Smooth muscle cell (in vitro differentiated cells): ENCODE results near the gene RPRD1B. TPM values are rescaled to one million over a fixed set of nuclear protein-coding genes. Genes with fewer than 3 reads are reported as not detected.

ENCODE experiments used
- DNase-seq: peaks from one replicate; lab custom pipeline; 2025; ENCODE audit not compliant: unreplicated experiment; lab: John Stamatoyannopoulos, UW
- H2AFZ ChIP-seq: fragments of 200-600 bp; sonication (generic); 2 replicates; pipeline ENCODE4 v1.6.0; 2016; ENCODE audit warnings: antibody characterized with exemption, low read depth, mild to moderate bottlenecking
- H3F3A ChIP-seq: fragments of 200-600 bp; sonication (generic); 2 replicates; pipeline ENCODE4 v1.6.0; 2017; ENCODE audit warnings: antibody characterized with exemption, low read depth
- H3K27ac ChIP-seq: fragments of 200-600 bp; sonication (generic); 2 replicates; pipeline ENCODE4 v1.5.1; 2016; ENCODE audit warnings: low read depth, mild to moderate bottlenecking
- H3K27me3 ChIP-seq: fragments of 200-600 bp; sonication (generic); 2 replicates; pipeline ENCODE4 v1.6.1; 2016; ENCODE audit warnings: low read depth, mild to moderate bottlenecking
- H3K36me3 ChIP-seq: fragments of 200-600 bp; sonication (generic); 2 replicates; pipeline ENCODE4 v1.5.1; 2016; ENCODE audit warnings: low read depth
- H3K4me1 ChIP-seq: fragments of 200-600 bp; sonication (generic); 2 replicates; pipeline ENCODE4 v1.5.1; 2016; ENCODE audit warnings: low read depth
- H3K4me2 ChIP-seq: fragments of 200-600 bp; sonication (generic); 2 replicates; pipeline ENCODE4 v1.6.0; 2016; ENCODE audit warnings: mild to moderate bottlenecking
- H3K4me3 ChIP-seq: fragments of 200-600 bp; sonication (generic); 2 replicates; pipeline ENCODE4 v1.5.1; 2016; ENCODE audit warnings: mild to moderate bottlenecking
- H3K79me2 ChIP-seq: fragments of 200-600 bp; sonication (generic); 2 replicates; pipeline ENCODE4 v1.6.0; 2016; ENCODE audit warnings: low read depth, mild to moderate bottlenecking
- H3K9ac ChIP-seq: fragments of 200-600 bp; sonication (generic); 2 replicates; pipeline ENCODE4 v1.6.0; 2016; ENCODE audit warnings: low read depth
- H3K9me3 ChIP-seq: fragments of 200-600 bp; sonication (generic); replicated peaks from 2 replicates; pipeline ENCODE4 v1.5.1; 2016; ENCODE audit warnings: low read depth
- H4K20me1 ChIP-seq: fragments of 200-600 bp; sonication (generic); 2 replicates; pipeline ENCODE4 v1.6.0; 2016; ENCODE audit warnings: low read depth
- WGBS: methylation state at CpG from one replicate; pipeline ENCODE4 v1.1.7; 2016; ENCODE audit warnings: low lambda C conversion rate; 5-methylcytosine and 5-hydroxymethylcytosine counted together
- polyA plus RNA-seq: library from polyadenylated mRNA; unstranded; fragments of >200 nt; fragmentation: Nextera tagmentation; extraction: Ambion mirVana; gene quantifications from 2 replicates; pipeline ENCODE4 v1.2.1, GENCODE V29; 2016
- total RNA-seq: library from RNA; depleted of rRNA; stranded (reverse); fragments of >200 nt; gene quantifications from 2 replicates; pipeline ENCODE4 v1.2.3, GENCODE V29; 2014
- TF ChIP-seq, protein P1 (sequence below): fragments of 200-600 bp; sonication (generic); IDR thresholded peaks from 2 replicates; pipeline ENCODE4 v1.5.1; 2017; ENCODE audit warnings: borderline replicate concordance, mild to moderate bottlenecking, antibody characterized with exemption; ENCODE audit not compliant: insufficient read depth, poor library complexity, severe bottlenecking

Gene RPRD1B
- total and polyA plus RNA-seq, 2 experiments from 2014 or later = 13.5 to 59.1 TPM

DNA sequence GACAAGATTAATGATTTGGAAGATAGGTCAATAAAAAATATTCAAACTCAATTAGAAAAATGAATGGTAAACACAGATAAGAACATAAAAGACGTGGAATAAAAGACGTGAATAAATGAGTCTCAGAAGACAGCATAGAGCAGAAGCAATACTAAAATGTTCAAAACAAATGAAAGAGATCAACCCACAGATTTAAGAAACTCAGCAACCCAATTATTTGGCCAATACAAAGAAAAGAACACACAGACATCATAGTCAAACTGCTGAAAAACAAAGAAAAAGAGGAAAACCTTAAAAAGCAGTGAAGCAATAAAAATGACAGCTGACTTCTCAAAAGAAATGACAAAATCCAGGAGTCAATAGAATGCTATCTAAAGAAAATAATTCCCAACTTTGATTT is 15.2 kb upstream of the RPRD1B start:
- H3K27ac ChIP-seq = no peak overlapping the region
- peaks cover 68% of the 10 kb centered on the region for H3K79me2 ChIP-seq
- H3K9ac ChIP-seq = no peak overlapping the region
- H3K4me2 ChIP-seq = no peak overlapping the region
- no peak overlapping the region for H3K4me3 ChIP-seq
- H4K20me1 ChIP-seq = peaks cover 22% of the 10 kb centered on the region
- TF ChIP-seq, protein P1, sequence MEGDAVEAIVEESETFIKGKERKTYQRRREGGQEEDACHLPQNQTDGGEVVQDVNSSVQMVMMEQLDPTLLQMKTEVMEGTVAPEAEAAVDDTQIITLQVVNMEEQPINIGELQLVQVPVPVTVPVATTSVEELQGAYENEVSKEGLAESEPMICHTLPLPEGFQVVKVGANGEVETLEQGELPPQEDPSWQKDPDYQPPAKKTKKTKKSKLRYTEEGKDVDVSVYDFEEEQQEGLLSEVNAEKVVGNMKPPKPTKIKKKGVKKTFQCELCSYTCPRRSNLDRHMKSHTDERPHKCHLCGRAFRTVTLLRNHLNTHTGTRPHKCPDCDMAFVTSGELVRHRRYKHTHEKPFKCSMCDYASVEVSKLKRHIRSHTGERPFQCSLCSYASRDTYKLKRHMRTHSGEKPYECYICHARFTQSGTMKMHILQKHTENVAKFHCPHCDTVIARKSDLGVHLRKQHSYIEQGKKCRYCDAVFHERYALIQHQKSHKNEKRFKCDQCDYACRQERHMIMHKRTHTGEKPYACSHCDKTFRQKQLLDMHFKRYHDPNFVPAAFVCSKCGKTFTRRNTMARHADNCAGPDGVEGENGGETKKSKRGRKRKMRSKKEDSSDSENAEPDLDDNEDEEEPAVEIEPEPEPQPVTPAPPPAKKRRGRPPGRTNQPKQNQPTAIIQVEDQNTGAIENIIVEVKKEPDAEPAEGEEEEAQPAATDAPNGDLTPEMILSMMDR = no peak
- H3K27me3 ChIP-seq = no peaks in the 10 kb centered on the region
- H3K36me3 ChIP-seq = peaks cover 23% of the 10 kb centered on the region
- no peak overlapping the region for H2AFZ ChIP-seq
- peaks cover 10% of the 10 kb centered on the region for H3F3A ChIP-seq
- 100% methylated on average over 2 of the region's 2 CpGs for WGBS
- peaks cover 16% of the 10 kb centered on the region for H3K9me3 ChIP-seq
- H3K4me1 ChIP-seq = no peaks in the 10 kb centered on the region
- DNase-seq = no peak

DNA sequence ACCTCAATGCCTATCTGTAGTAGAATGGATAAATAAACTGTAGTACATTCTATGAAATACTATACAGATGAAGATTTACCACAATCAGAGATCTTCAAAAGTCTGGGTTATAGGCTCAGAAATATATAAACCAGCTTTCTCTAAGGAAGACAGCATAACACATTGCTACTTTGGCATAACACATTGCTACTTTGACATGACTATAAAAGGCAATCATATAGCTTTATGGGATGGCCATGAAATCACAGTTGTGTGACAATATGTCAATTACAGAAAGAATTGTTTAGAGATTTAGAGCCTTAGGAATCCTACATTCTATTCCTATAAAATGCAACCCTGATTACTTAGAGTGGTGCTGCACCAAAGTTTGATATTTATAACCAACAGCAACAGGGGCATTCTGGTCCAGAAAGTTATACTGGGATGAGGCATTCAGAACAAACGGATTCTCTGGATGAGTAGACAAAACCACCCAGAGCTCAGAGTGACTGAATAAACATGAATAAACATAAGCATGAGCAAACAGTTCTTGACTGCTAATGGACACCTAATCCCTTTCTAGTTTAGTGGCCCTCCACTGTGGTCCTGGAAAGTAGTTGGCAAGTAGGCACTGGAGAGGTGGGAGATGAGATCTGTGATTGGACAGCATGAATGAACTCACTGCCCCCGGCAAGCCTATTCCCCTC is 12.3 kb upstream of the RPRD1B start:
- Histone ChIP-seq H2AFZ (no peak overlapping the region), H3K27me3 (no peaks in the 10 kb centered on the region), H3K4me1 (no peaks in the 10 kb centered on the region), H3F3A (peaks cover 12% of the 10 kb centered on the region), H3K4me2 (no peak overlapping the region), H3K9me3 (peaks cover 16% of the 10 kb centered on the region), H3K79me2 (peaks cover 72% of the 10 kb centered on the region), H3K4me3 (no peak overlapping the region), H3K27ac (no peak overlapping the region), H4K20me1 (peaks cover 6% of the 10 kb centered on the region), H3K9ac (no peak overlapping the region), H3K36me3 (peaks cover 23% of the 10 kb centered on the region)
- DNase-seq = no peak
- TF ChIP-seq, protein P1 = no peak
- WGBS = 84% methylated on average over 2 of the region's 2 CpGs

DNA sequence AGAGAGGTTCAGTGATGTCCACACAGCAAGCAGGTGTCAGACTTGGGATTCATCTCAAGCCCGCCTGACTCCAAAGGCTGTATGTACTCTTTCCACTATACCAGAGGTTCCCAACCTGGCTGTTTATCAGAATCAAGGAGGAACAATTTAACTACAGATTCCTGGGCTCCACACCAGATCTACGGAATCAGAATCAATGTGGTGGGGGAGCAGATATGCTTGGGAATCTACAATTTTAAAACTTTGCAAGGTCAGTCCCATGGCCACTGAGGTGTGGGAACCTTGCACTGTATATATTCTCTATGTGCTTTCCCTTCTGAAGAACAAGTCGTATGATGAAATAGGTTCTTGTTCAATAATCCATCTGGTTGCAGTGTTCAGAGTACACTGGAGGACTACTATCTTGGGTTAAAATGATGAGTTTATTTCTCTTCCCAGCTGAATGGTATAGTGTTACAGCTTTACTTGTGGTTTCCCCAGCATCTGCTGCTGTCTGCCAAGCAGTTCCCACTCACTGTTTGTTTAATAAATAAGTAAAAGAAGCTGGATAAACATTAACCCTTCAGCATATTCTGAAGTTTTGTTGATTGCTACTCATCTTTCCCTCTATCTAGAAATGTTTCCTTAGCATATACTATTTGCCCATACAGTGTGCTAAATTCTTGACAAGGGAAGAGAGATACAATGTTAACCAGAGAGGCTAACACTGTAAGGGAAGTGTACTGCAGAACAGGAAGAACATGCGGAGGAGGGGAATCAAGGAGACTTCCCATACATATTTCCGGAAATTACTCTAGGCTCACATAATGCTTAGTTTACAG is 10.2 kb upstream of the RPRD1B start:
- Histone ChIP-seq H3K36me3 (peaks cover 10% of the 10 kb centered on the region), H3K4me1 (no peaks in the 10 kb centered on the region), H2AFZ (no peak overlapping the region), H3K27ac (peak overlapping the region; percentile 73), H3F3A (peaks cover 12% of the 10 kb centered on the region), H3K79me2 (peaks cover 79% of the 10 kb centered on the region), H3K9ac (no peak overlapping the region), H3K9me3 (peaks cover 2% of the 10 kb centered on the region), H4K20me1 (peaks cover 12% of the 10 kb centered on the region), H3K4me3 (no peak overlapping the region), H3K4me2 (peak overlapping the region; percentile 65), H3K27me3 (no peaks in the 10 kb centered on the region)
- TF ChIP-seq, protein P1 = no peak
- 59% methylated on average over 5 of the region's 5 CpGs for WGBS
- no peak for DNase-seq
